ENCODE results near the gene ASGR2.

Gene ASGR2

GRCh38 chr17:7077911-7078546, 36.6 kb downstream of the ASGR2 start:
- Histone ChIP-seq H3K36me3 (ENCODE audit: insufficient read depth, low read length) (no peaks in the 10 kb centered on the region), H3K27ac (ENCODE audit: low read depth, low read length) (no peak overlapping the region), H3K4me3 (ENCODE audit: low read length) (no peak overlapping the region), H3K9me3 (ENCODE audit: insufficient read depth, low read depth, low read length) (no peaks in the 10 kb centered on the region), H3K9ac (ENCODE audit: low read depth, low read length) (no peak overlapping the region), H3K27me3 (ENCODE audit: insufficient read depth, low read length) (no peaks in the 10 kb centered on the region), H3K4me1 (ENCODE audit: insufficient read depth, low read length) (no peaks in the 10 kb centered on the region)
- 88% methylated on average over 7 of the region's 7 CpGs for WGBS

DNA sequence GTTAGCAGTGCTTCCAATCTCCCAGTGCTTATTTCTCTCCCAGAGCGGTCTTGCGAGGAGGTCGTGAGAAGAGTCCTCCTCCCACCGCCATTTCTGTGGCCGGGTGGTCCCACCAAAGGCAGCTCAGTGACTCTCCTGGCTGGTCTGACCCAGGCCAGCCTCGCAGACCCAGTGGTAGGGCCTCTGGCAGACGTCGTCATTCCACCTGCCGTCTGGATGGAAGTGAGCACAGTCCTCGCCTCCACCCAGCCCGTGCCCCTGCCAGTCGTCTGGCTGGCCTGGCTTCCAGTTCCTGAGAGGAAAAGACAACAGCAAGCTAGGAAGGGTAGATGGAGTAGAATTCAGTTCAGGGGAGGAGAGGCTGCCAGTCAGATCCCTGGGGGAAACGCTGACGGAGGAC, 39.7 kb downstream of the ASGR2 start:
- Histone ChIP-seq H3K4me3 (ENCODE audit: low read length) (no peak overlapping the region), H3K36me3 (ENCODE audit: insufficient read depth, low read length) (no peaks in the 10 kb centered on the region), H3K4me1 (ENCODE audit: insufficient read depth, low read length) (no peaks in the 10 kb centered on the region), H3K9me3 (ENCODE audit: insufficient read depth, low read depth, low read length) (no peaks in the 10 kb centered on the region), H3K27ac (ENCODE audit: low read depth, low read length) (no peak overlapping the region), H3K27me3 (ENCODE audit: insufficient read depth, low read length) (no peaks in the 10 kb centered on the region), H3K9ac (ENCODE audit: low read depth, low read length) (no peak overlapping the region)
- 92% methylated on average over 14 of the region's 14 CpGs for WGBS

- no peaks in the 10 kb centered on the region for H3K4me1 ChIP-seq (ENCODE audit: insufficient read depth, low read length)
- no peaks in the 10 kb centered on the region for H3K36me3 ChIP-seq (ENCODE audit: insufficient read depth, low read length)
- no peaks in the 10 kb centered on the region for H3K27me3 ChIP-seq (ENCODE audit: insufficient read depth, low read length)
- no peak overlapping the region for H3K27ac ChIP-seq (ENCODE audit: low read depth, low read length)
- WGBS, result 92% methylated on average over 1 of the region's 2 CpGs
- peaks cover 16% of the 10 kb centered on the region for H3K9me3 ChIP-seq (ENCODE audit: insufficient read depth, low read depth, low read length)
- H3K9ac ChIP-seq (ENCODE audit: low read depth, low read length), result no peak overlapping the region
- no peak overlapping the region for H3K4me3 ChIP-seq (ENCODE audit: low read length)
Measured at GRCh38 chr17:7072406-7072805, 42.2 kb downstream of the ASGR2 start.

DNA sequence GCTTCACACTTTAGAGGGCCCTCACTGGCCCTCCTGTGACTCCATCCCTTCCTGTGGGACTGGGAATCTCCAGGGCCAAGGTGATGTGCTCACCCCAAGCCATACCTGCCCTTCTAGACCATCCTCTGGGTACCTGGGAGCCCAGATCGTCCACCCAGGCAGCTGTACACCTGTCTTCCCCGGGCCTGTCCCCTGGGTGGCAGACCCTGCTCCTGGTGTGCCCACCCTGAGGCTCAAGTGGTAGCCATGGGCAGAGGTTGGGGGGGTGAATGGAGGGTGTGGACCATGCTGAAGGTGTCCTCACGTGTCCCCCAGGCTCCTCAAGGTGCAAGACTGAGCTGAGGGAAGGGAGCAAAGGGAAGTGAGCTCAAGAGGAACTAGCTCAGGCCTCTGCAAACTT, 43.9 kb downstream of the ASGR2 start:
- Histone ChIP-seq H3K9me3 (ENCODE audit: insufficient read depth, low read depth, low read length) (peaks cover 19% of the 10 kb centered on the region), H3K27me3 (ENCODE audit: insufficient read depth, low read length) (no peaks in the 10 kb centered on the region), H3K4me1 (ENCODE audit: insufficient read depth, low read length) (no peaks in the 10 kb centered on the region), H3K27ac (ENCODE audit: low read depth, low read length) (no peak overlapping the region), H3K9ac (ENCODE audit: low read depth, low read length) (no peak overlapping the region), H3K4me3 (ENCODE audit: low read length) (no peak overlapping the region), H3K36me3 (ENCODE audit: insufficient read depth, low read length) (no peaks in the 10 kb centered on the region)
- 93% methylated on average over 3 of the region's 3 CpGs for WGBS

DNA sequence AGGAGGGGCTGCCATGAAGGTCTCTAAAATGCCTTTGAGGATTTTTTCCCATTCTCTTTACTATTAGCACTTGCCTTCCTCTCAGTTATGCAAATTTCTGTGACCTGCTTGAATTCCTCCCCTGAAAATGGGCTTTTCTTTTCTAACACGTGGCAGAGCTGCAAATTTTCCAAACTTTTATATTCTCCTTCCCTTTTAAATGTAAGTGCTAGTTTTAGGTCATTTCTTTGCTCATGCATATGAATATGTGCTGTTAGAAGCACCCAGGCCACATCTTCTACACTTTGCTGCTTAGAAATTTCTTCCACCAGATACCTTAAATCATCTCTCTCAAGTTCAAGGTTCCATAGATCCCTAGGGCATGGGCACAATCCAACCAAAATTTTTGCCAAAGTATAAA, 46.4 kb downstream of the ASGR2 start:
- Histone ChIP-seq H3K9ac (ENCODE audit: low read depth, low read length) (no peak overlapping the region), H3K27ac (ENCODE audit: low read depth, low read length) (no peak overlapping the region), H3K27me3 (ENCODE audit: insufficient read depth, low read length) (no peaks in the 10 kb centered on the region), H3K36me3 (ENCODE audit: insufficient read depth, low read length) (no peaks in the 10 kb centered on the region), H3K4me1 (ENCODE audit: insufficient read depth, low read length) (0 out of 2 replicates have a peak, but pooled peaks cover 3% of the 10 kb centered on the region), H3K4me3 (ENCODE audit: low read length) (no peak overlapping the region), H3K9me3 (ENCODE audit: insufficient read depth, low read depth, low read length) (peaks cover 19% of the 10 kb centered on the region)
- 21% methylated on average over 1 of the region's 1 CpG for WGBS

- WGBS, result 87% methylated on average over 1 of the region's 1 CpG
- H3K36me3 ChIP-seq (ENCODE audit: insufficient read depth, low read length), result no peaks in the 10 kb centered on the region
Measured at GRCh38 chr17:7067198-7067597, 47.4 kb downstream of the ASGR2 start.

DNA sequence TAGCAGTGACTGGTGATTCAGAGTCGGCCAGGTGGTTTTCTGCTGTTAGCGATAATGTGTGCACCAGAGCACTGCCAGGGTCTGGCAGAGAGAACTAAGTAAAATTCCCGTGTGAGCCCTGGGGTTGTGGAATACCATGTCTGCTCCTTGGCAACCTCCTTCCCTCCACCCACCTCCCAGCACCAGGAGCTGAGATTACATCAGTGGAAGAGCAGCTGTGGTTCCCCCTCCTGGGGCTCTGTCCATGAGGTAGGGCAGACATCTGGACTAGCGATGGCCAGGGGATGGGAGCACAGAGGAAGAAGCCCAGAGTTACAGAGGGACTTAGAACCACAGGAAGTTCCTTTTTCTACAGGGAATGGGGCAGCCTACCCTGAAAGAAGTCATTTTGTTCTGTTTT, 50.4 kb downstream of the ASGR2 start:
- no peak overlapping the region for H3K9ac ChIP-seq (ENCODE audit: low read depth, low read length)
- 87% methylated on average over 4 of the region's 4 CpGs for WGBS
- no peaks in the 10 kb centered on the region for H3K27me3 ChIP-seq (ENCODE audit: insufficient read depth, low read length)
- H3K27ac ChIP-seq (ENCODE audit: low read depth, low read length), result no peak overlapping the region
- peaks cover 19% of the 10 kb centered on the region for H3K9me3 ChIP-seq (ENCODE audit: insufficient read depth, low read depth, low read length)
- 0 out of 2 replicates have a peak, but pooled peaks cover 6% of the 10 kb centered on the region for H3K4me1 ChIP-seq (ENCODE audit: insufficient read depth, low read length)
- no peaks in the 10 kb centered on the region for H3K36me3 ChIP-seq (ENCODE audit: insufficient read depth, low read length)
- H3K4me3 ChIP-seq (ENCODE audit: low read length), result no peak overlapping the region

More at GRCh38 chr17:7067198-7067597, 47.4 kb downstream of the ASGR2 start:
- no peak overlapping the region for H3K9ac ChIP-seq (ENCODE audit: low read depth, low read length)
- H3K4me1 ChIP-seq (ENCODE audit: insufficient read depth, low read length), result 0 out of 2 replicates have a peak, but pooled peaks cover 6% of the 10 kb centered on the region
- H3K27ac ChIP-seq (ENCODE audit: low read depth, low read length), result no peak overlapping the region
- no peaks in the 10 kb centered on the region for H3K27me3 ChIP-seq (ENCODE audit: insufficient read depth, low read length)
- H3K9me3 ChIP-seq (ENCODE audit: insufficient read depth, low read depth, low read length), result peaks cover 19% of the 10 kb centered on the region
- no peak overlapping the region for H3K4me3 ChIP-seq (ENCODE audit: low read length)

DNA sequence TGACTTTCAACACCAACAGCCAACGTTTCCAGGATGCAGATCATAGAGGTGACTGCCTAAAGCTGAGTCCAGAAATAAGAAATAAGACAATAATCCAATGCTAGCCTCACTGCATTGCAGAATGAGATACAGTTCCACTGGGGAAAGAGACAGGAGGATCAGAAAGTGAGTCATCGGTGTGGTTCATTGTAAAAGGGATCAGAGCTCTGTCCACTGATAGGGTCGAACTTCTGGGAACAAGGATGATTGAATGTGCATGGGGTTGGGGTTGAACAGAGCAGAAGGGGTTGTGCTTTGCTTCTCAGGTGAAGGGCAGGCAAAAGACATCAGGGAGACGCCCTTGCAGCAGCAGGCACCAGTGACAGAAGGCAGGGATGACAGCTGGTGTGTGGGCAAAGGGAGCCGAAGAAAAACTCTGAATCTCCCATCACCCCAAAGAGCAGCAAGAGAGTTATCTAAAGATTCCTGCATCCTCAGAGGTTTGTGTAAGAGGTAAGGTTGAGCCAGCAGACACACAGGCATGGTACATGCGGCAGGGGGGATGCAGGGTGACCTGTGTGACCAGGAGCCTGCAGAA, 51.0 kb downstream of the ASGR2 start:
- Histone ChIP-seq H3K27me3 (ENCODE audit: insufficient read depth, low read length) (no peaks in the 10 kb centered on the region), H3K4me3 (ENCODE audit: low read length) (no peak overlapping the region), H3K9me3 (ENCODE audit: insufficient read depth, low read depth, low read length) (peaks cover 14% of the 10 kb centered on the region), H3K9ac (ENCODE audit: low read depth, low read length) (no peak overlapping the region), H3K36me3 (ENCODE audit: insufficient read depth, low read length) (no peaks in the 10 kb centered on the region), H3K4me1 (ENCODE audit: insufficient read depth, low read length) (0 out of 2 replicates have a peak, but pooled peaks cover 6% of the 10 kb centered on the region), H3K27ac (ENCODE audit: low read depth, low read length) (no peak overlapping the region)
- 83% methylated on average over 5 of the region's 6 CpGs for WGBS

DNA sequence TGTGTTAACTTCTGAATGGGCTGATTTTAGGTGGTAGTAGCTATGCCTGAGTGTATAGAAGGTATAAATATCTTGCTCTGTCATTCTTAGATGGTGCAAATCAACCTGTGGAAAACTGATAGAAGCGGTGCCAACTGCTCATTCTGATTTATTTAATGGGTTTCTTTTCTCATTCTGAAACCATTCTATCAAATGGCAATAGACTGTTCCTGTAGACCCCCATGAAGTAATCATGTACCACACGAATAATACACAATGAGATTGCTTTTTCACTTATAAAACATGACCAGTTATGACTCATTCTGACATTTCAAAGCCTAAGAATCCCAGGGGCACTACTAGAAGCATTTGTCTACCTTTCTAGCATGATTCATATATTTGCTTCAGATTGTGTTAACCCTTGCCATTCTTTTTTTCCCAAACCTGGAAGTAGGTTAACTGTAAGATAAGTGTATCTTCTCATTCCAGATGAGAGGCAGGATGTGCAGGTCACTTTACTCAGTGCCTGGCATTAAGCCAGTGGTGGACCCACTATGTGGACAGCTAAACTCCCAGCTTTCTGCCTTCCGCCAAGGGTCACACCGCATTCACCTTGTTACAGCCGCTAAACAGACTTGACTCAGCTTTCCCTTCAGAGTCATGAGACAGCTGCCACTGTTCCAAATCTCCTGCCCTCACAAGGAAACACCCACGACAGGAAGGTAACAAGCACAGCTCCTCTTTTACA, 54.3 kb downstream of the ASGR2 start:
- Histone ChIP-seq H3K27ac (ENCODE audit: low read depth, low read length) (no peak overlapping the region), H3K4me1 (ENCODE audit: insufficient read depth, low read length) (0 out of 2 replicates have a peak, but pooled peaks cover 6% of the 10 kb centered on the region), H3K9ac (ENCODE audit: low read depth, low read length) (no peak overlapping the region), H3K4me3 (ENCODE audit: low read length) (no peak overlapping the region), H3K36me3 (ENCODE audit: insufficient read depth, low read length) (no peaks in the 10 kb centered on the region), H3K27me3 (ENCODE audit: insufficient read depth, low read length) (no peaks in the 10 kb centered on the region), H3K9me3 (ENCODE audit: insufficient read depth, low read depth, low read length) (no peaks in the 10 kb centered on the region)
- WGBS, result 73% methylated on average over 6 of the region's 6 CpGs

DNA sequence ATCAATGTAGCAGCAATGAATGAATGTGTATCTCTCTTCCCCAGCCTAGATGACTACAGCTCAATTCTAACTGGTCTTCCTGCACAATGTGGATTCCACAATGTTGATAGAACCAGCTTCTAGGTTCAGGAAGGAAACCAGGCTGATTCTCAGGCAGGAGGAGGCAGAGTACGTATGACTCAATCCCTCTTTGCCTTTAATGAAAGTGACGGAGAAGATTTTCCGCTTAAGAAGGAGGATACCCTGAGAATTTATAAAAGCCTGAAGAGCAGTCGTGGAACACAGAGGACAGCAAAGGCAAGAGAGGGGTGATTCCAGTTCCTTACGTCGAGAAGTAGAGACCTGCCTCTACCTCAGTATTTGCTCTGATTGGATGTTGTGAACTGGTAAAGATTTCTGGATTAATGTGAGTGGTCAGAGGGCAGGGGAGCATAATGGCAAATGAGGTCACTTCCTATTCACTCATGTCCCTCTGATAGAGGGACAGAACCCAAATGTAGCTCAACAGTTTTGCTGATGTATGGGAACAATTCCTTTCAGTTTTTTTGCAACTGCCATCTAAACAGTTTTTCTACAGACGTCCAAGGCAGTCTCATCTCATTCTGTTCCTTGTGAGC, 55.7 kb downstream of the ASGR2 start:
- no peak overlapping the region for H3K4me3 ChIP-seq (ENCODE audit: low read length)
- no peaks in the 10 kb centered on the region for H3K36me3 ChIP-seq (ENCODE audit: insufficient read depth, low read length)
- no peaks in the 10 kb centered on the region for H3K27me3 ChIP-seq (ENCODE audit: insufficient read depth, low read length)
- no peaks in the 10 kb centered on the region for H3K9me3 ChIP-seq (ENCODE audit: insufficient read depth, low read depth, low read length)
- 88% methylated on average over 7 of the region's 7 CpGs for WGBS
- no peak overlapping the region for H3K9ac ChIP-seq (ENCODE audit: low read depth, low read length)
- no peak overlapping the region for H3K27ac ChIP-seq (ENCODE audit: low read depth, low read length)
- H3K4me1 ChIP-seq (ENCODE audit: insufficient read depth, low read length), result 0 out of 2 replicates have a peak, but pooled peaks cover 6% of the 10 kb centered on the region

- Histone ChIP-seq H3K9me3 (ENCODE audit: insufficient read depth, low read depth, low read length) (no peaks in the 10 kb centered on the region), H3K4me3 (ENCODE audit: low read length) (no peak overlapping the region), H3K9ac (ENCODE audit: low read depth, low read length) (no peak overlapping the region), H3K36me3 (ENCODE audit: insufficient read depth, low read length) (no peaks in the 10 kb centered on the region), H3K27ac (ENCODE audit: low read depth, low read length) (no peak overlapping the region), H3K4me1 (ENCODE audit: insufficient read depth, low read length) (no peaks in the 10 kb centered on the region), H3K27me3 (ENCODE audit: insufficient read depth, low read length) (0 out of 2 replicates have a peak, but pooled peaks cover 4% of the 10 kb centered on the region)
- WGBS, result 92% methylated on average over 4 of the region's 4 CpGs
Measured at GRCh38 chr17:7056386-7056785, 58.2 kb downstream of the ASGR2 start.

All from HUES64 (cell line).